B cell (primary cell): ENCODE measurements around the gene PDZD2.
"Not testable (repeated sequence)": the region's sequence is repeated elsewhere in the genome, so short reads cannot be mapped to it uniquely, and the experiment has no call there.

Experiments
- CTCF ChIP-seq: fragments of 200-600 bp; IDR thresholded peaks from one replicate; pipeline ENCODE4 v1.8.0; 2022; ENCODE audit warnings: antibody characterized with exemption, mild to moderate bottlenecking
- EZH2 ChIP-seq: IDR thresholded peaks from 2 replicates; pipeline ENCODE4 v1.6.1; 2012; ENCODE audit warnings: borderline replicate concordance, low read depth, mild to moderate bottlenecking, moderate library complexity, low read length; ENCODE audit not compliant: insufficient read depth, poor library complexity, severe bottlenecking

GRCh38 chr5:32039601-32040000, 400.7 kb downstream of the PDZD2 start:
- not testable (repeated sequence) for TF ChIP-seq CTCF, EZH2
